Activated naive CD4-positive, alpha-beta T cell treated with anti-CD3 and anti-CD28 coated beads for 36 hours (primary cell): ENCODE results near the gene TMA7. TPM values are rescaled to one million over a fixed set of nuclear protein-coding genes. Genes with fewer than 3 reads are reported as not detected.

Source experiments
- CTCF ChIA-PET: fragments of 350-600 bp; sonication (Branson Sonifier 250); formaldehyde crosslinking; loops from one replicate; lab custom pipeline; 2021; ENCODE audit warnings: antibody characterized with exemption; lab: Charles Lee
- DNase-seq: peaks from one replicate; pipeline ENCODE4 v3.0.0-alpha.2; 2020
- H3K27ac Mint-ChIP-seq: one replicate; pipeline ENCODE4 v1.8.0; 2021; ENCODE audit warnings: mild to moderate bottlenecking, mixed read lengths
- H3K27me3 Mint-ChIP-seq: one replicate; pipeline ENCODE4 v1.8.0; 2021; ENCODE audit warnings: low read depth, mixed read lengths
- H3K36me3 Mint-ChIP-seq: one replicate; pipeline ENCODE4 v1.8.0; 2021; ENCODE audit warnings: low read depth, mixed read lengths
- H3K4me1 Mint-ChIP-seq: one replicate; pipeline ENCODE4 v1.8.0; 2021; ENCODE audit warnings: low read depth, mixed read lengths
- H3K4me3 Mint-ChIP-seq: one replicate; pipeline ENCODE4 v1.8.0; 2021; ENCODE audit warnings: mild to moderate bottlenecking, moderate library complexity, mixed read lengths
- H3K9me3 Mint-ChIP-seq: one replicate; pipeline ENCODE4 v1.8.0; 2021; ENCODE audit warnings: mixed read lengths
- intact Hi-C: fragments of 100-400 bp; cut with micrococcal nuclease; formaldehyde crosslinking; loops from one replicate; pipeline ENCODE4 v1.15.1; 2023
- total RNA-seq, 2 experiments: library from RNA; stranded (reverse); gene quantifications; one replicate each; pipeline ENCODE4 v1.2.3, GENCODE V29; 2021

The TMA7 gene
- total RNA-seq, 2 experiments from 2014 or later: 319 to 353 TPM

- no peaks in the 10 kb centered on the region for H3K27me3 Mint-ChIP-seq
- no peak overlapping the region for H3K27ac Mint-ChIP-seq
- no peaks in the 10 kb centered on the region for H3K36me3 Mint-ChIP-seq
- no peak overlapping the region for H3K4me3 Mint-ChIP-seq
- no peaks in the 10 kb centered on the region for H3K9me3 Mint-ChIP-seq
- CTCF ChIA-PET: interaction anchor here (1.0 to 1.5 kb wide), 4 partner anchors 17 to 131 kb away, joined by 4 to 7 read pairs (median 4); no protein-coding TSS in a partner anchor
- no peaks in the 10 kb centered on the region for H3K4me1 Mint-ChIP-seq
- DNase-seq: no peak
- intact Hi-C loops: no loop called here
Measured at GRCh38 chr3:48418651-48419050, 21.4 kb upstream of the TMA7 start.

- Mint-ChIP-seq H3K9me3 (no peaks in the 10 kb centered on the region), H3K36me3 (no peaks in the 10 kb centered on the region), H3K4me3 (no peak overlapping the region), H3K27me3 (no peaks in the 10 kb centered on the region), H3K4me1 (no peaks in the 10 kb centered on the region), H3K27ac (no peak overlapping the region)
- no peak for DNase-seq
- intact Hi-C loops: no loop called here
- CTCF ChIA-PET: interaction anchor here (0.5 to 1.5 kb wide), 5 partner anchors 17 to 130 kb away, joined by 3 to 7 read pairs (median 4); no protein-coding TSS in a partner anchor
Measured at GRCh38 chr3:48419149-48419548, 20.9 kb upstream of the TMA7 start.

GRCh38 chr3:48419597-48419996 lies 20.5 kb upstream of the TMA7 start:
- no peaks in the 10 kb centered on the region for H3K36me3 Mint-ChIP-seq
- no peak overlapping the region for H3K4me3 Mint-ChIP-seq
- no peaks in the 10 kb centered on the region for H3K27me3 Mint-ChIP-seq
- no peak overlapping the region for H3K27ac Mint-ChIP-seq
- H3K4me1 Mint-ChIP-seq: no peaks in the 10 kb centered on the region
- intact Hi-C loops: no loop called here
- H3K9me3 Mint-ChIP-seq: no peaks in the 10 kb centered on the region
- no peak for DNase-seq
- CTCF ChIA-PET: interaction anchor here (0.5 to 1.5 kb wide), 4 partner anchors 16 to 130 kb away, joined by 3 to 7 read pairs (median 4); no protein-coding TSS in a partner anchor

- H3K27me3 Mint-ChIP-seq: no peaks in the 10 kb centered on the region
- no peak overlapping the region for H3K4me3 Mint-ChIP-seq
- no peak for DNase-seq
- CTCF ChIA-PET: interaction anchor here (1.3 kb wide), 1 partner anchor 15 kb away, joined by 7 read pairs; no protein-coding TSS in a partner anchor
- H3K27ac Mint-ChIP-seq: no peak overlapping the region
- no peaks in the 10 kb centered on the region for H3K4me1 Mint-ChIP-seq
- H3K36me3 Mint-ChIP-seq: no peaks in the 10 kb centered on the region
- intact Hi-C loops: no loop called here
- H3K9me3 Mint-ChIP-seq: no peaks in the 10 kb centered on the region
Measured at GRCh38 chr3:48420561-48420960, 19.5 kb upstream of the TMA7 start.

- Mint-ChIP-seq H3K9me3 (no peaks in the 10 kb centered on the region), H3K4me3 (no peak overlapping the region), H3K27me3 (no peaks in the 10 kb centered on the region), H3K4me1 (no peaks in the 10 kb centered on the region), H3K27ac (no peak overlapping the region), H3K36me3 (no peaks in the 10 kb centered on the region)
- no peak for DNase-seq
- CTCF ChIA-PET: interaction anchor here (0.8 to 2.0 kb wide), 2 partner anchors 14 to 127 kb away, joined by 5 to 6 read pairs; no protein-coding TSS in a partner anchor
- intact Hi-C loops: no loop called here
Measured at GRCh38 chr3:48422272-48422671, 17.8 kb upstream of the TMA7 start.

- H3K4me3 Mint-ChIP-seq: no peak overlapping the region
- H3K36me3 Mint-ChIP-seq: no peaks in the 10 kb centered on the region
- intact Hi-C loops: no loop called here
- no peaks in the 10 kb centered on the region for H3K9me3 Mint-ChIP-seq
- H3K27ac Mint-ChIP-seq: no peak overlapping the region
- H3K4me1 Mint-ChIP-seq: no peaks in the 10 kb centered on the region
- H3K27me3 Mint-ChIP-seq: peaks cover under 1% of the 10 kb centered on the region
- DNase-seq: no peak
- CTCF ChIA-PET: interaction anchor here (0.8 to 2.1 kb wide), 3 partner anchors 13 to 126 kb away, joined by 5 to 10 read pairs (median 6); no protein-coding TSS in a partner anchor
Measured at GRCh38 chr3:48422681-48423080, 17.4 kb upstream of the TMA7 start.

- Mint-ChIP-seq H3K4me3 (no peak overlapping the region), H3K36me3 (no peaks in the 10 kb centered on the region), H3K27me3 (peaks cover 7% of the 10 kb centered on the region), H3K9me3 (no peaks in the 10 kb centered on the region), H3K4me1 (no peaks in the 10 kb centered on the region), H3K27ac (no peak overlapping the region)
- intact Hi-C loops: no loop called here
- CTCF ChIA-PET: interaction anchor here (2.0 to 2.1 kb wide), 2 partner anchors 13 to 126 kb away, joined by 5 to 10 read pairs; no protein-coding TSS in a partner anchor
- no peak for DNase-seq
Measured at GRCh38 chr3:48423241-48423882, 16.7 kb upstream of the TMA7 start.

- Mint-ChIP-seq H3K27ac (no peak overlapping the region), H3K4me1 (no peaks in the 10 kb centered on the region), H3K9me3 (no peaks in the 10 kb centered on the region), H3K27me3 (peaks cover 7% of the 10 kb centered on the region), H3K4me3 (no peak overlapping the region), H3K36me3 (no peaks in the 10 kb centered on the region)
- CTCF ChIA-PET: interaction anchor here (0.8 to 2.1 kb wide), 3 partner anchors 12 to 194 kb away, joined by 3 to 10 read pairs (median 5); no protein-coding TSS in a partner anchor
- intact Hi-C loops: no loop called here
- no peak for DNase-seq
Measured at GRCh38 chr3:48423883-48424695, 16.0 kb upstream of the TMA7 start.

- intact Hi-C loops: no loop called here
- H3K27ac Mint-ChIP-seq: no peak overlapping the region
- DNase-seq: no peak
- peaks cover 5% of the 10 kb centered on the region for H3K4me1 Mint-ChIP-seq
- H3K27me3 Mint-ChIP-seq: peaks cover 7% of the 10 kb centered on the region
- H3K36me3 Mint-ChIP-seq: no peaks in the 10 kb centered on the region
- H3K9me3 Mint-ChIP-seq: no peaks in the 10 kb centered on the region
- CTCF ChIA-PET: interaction anchor here (3.8 kb wide), 1 partner anchor 11 kb away, joined by 22 read pairs; no protein-coding TSS in a partner anchor
- no peak overlapping the region for H3K4me3 Mint-ChIP-seq
Measured at GRCh38 chr3:48425281-48425812, 14.7 kb upstream of the TMA7 start.

GRCh38 chr3:48426401-48426909 lies 13.6 kb upstream of the TMA7 start:
- intact Hi-C loops: no loop called here
- CTCF ChIA-PET: interaction anchor here (3.8 kb wide), 1 partner anchor 10 kb away, joined by 22 read pairs; no protein-coding TSS in a partner anchor
- Mint-ChIP-seq H3K4me1 (peaks cover 11% of the 10 kb centered on the region), H3K9me3 (no peaks in the 10 kb centered on the region), H3K4me3 (no peak overlapping the region), H3K27ac (no peak overlapping the region), H3K27me3 (peaks cover 7% of the 10 kb centered on the region), H3K36me3 (peaks cover 6% of the 10 kb centered on the region)
- no peak for DNase-seq

GRCh38 chr3:48426944-48427629 lies 13.0 kb upstream of the TMA7 start:
- Mint-ChIP-seq H3K27ac (no peak overlapping the region), H3K9me3 (no peaks in the 10 kb centered on the region), H3K36me3 (peaks cover 10% of the 10 kb centered on the region), H3K27me3 (peaks cover 7% of the 10 kb centered on the region), H3K4me1 (peaks cover 11% of the 10 kb centered on the region), H3K4me3 (no peak overlapping the region)
- no peak for DNase-seq
- intact Hi-C loops: no loop called here
- CTCF ChIA-PET: interaction anchor here (3.8 kb wide), 1 partner anchor 9 kb away, joined by 22 read pairs; no protein-coding TSS in a partner anchor
